GM18868 (cell line): ENCODE data around the gene SLU7.
A peak's percentile ranks its signal among the peaks of the same experiment; 100 is the strongest.

ENCODE experiments used
- ATAC-seq: cut with Tn5 transposase; IDR thresholded peaks from one replicate; pipeline ENCODE4 v1.9.1; 2021; ENCODE audit warnings: mild to moderate bottlenecking, moderate library complexity; ENCODE audit not compliant: unreplicated experiment

SLU7 gene

GRCh38 chr5:160418561-160419457 lies at the start of gene SLU7:
SLU7 (minus strand) TSS chr5:160419081; CDS start chr5:160415294, 3,787 bp downstream.
- peak; percentile 74 for ATAC-seq

- no peak for ATAC-seq
These were observed 49.6 kb upstream of the SLU7 start for GRCh38 chr5:160468363-160468975.

- peak; percentile 84 for ATAC-seq
These were observed 48.9 kb upstream of the SLU7 start for GRCh38 chr5:160467555-160468362.

- no peak for ATAC-seq
These were observed 48.1 kb upstream of the SLU7 start for GRCh38 chr5:160466889-160467554.

- ATAC-seq: no peak
These were observed 47.2 kb upstream of the SLU7 start for GRCh38 chr5:160466116-160466515.

- ATAC-seq: no peak
These were observed 45.6 kb upstream of the SLU7 start for GRCh38 chr5:160464466-160464797.

GRCh38 chr5:160463740-160464465 lies 45.0 kb upstream of the SLU7 start:
- no peak for ATAC-seq

- no peak for ATAC-seq
These were observed 44.3 kb upstream of the SLU7 start for GRCh38 chr5:160463227-160463626.

GRCh38 chr5:160462167-160462566 lies 43.3 kb upstream of the SLU7 start:
- ATAC-seq: peak; percentile 23

- ATAC-seq: no peak
These were observed 42.5 kb upstream of the SLU7 start for GRCh38 chr5:160461378-160461777.

- no peak for ATAC-seq
These were observed 41.6 kb upstream of the SLU7 start for GRCh38 chr5:160460377-160461049.

GRCh38 chr5:160458806-160459800 lies 40.2 kb upstream of the SLU7 start:
- ATAC-seq: peak; percentile 79

GRCh38 chr5:160457252-160457651 lies 38.4 kb upstream of the SLU7 start:
- no peak for ATAC-seq

- ATAC-seq: no peak
These were observed 37.7 kb upstream of the SLU7 start for GRCh38 chr5:160456480-160457177.

GRCh38 chr5:160455600-160455999 lies 36.7 kb upstream of the SLU7 start:
- no peak for ATAC-seq

- no peak for ATAC-seq
These were observed 34.9 kb upstream of the SLU7 start for GRCh38 chr5:160453751-160454150.

GRCh38 chr5:160452795-160453194 lies 33.9 kb upstream of the SLU7 start:
- peak; percentile 32 for ATAC-seq

- no peak for ATAC-seq
These were observed 33.2 kb upstream of the SLU7 start for GRCh38 chr5:160452036-160452435.
